Psoas muscle (tissue), 8 donors: Measurements from ENCODE around the gene C11orf98. TPM values are rescaled to one million over a fixed set of nuclear protein-coding genes. Genes with fewer than 3 reads are reported as not detected.

Source experiments
- ATAC-seq, 4 donors: fragments of 200-7000 bp; cut with Tn5 transposase; one replicate each; pipeline ENCODE4 v1.9.1; 2020; ENCODE audit warnings: moderate library complexity in 3 of 4, mild to moderate bottlenecking in 2 of 4
- DNase-seq, 2 donors: peaks; one replicate each; pipeline ENCODE4 v3.0.0-alpha.2; 2020
- H3K27ac ChIP-seq: fragments of 200-600 bp; one replicate; pipeline ENCODE4 v1.8.0; 2022
- H3K27me3 ChIP-seq, 3 donors: fragments of 200-600 bp in 1 of 3; one replicate each; pipeline versions ENCODE4 v1.6.1 to v1.8.0; 2013 to 2022; ENCODE audit warnings: low read length in 2 of 3, mild to moderate bottlenecking in 2 of 3, moderate library complexity in 1 of 3; ENCODE audit not compliant: insufficient read depth in 3 of 3
- H3K36me3 ChIP-seq, 2 donors: fragments of 200-600 bp in 1 of 2; one replicate each; pipeline versions ENCODE4 v1.6.1 to v1.8.0; 2013 to 2022; ENCODE audit warnings: low read depth in 1 of 2, mild to moderate bottlenecking in 1 of 2, moderate library complexity in 1 of 2; ENCODE audit not compliant: insufficient read depth in 1 of 2
- H3K4me1 ChIP-seq: fragments of 200-600 bp; one replicate; pipeline ENCODE4 v1.8.0; 2022
- H3K4me3 ChIP-seq: fragments of 200-600 bp; one replicate; pipeline ENCODE4 v1.8.0; 2022; ENCODE audit warnings: mild to moderate bottlenecking
- H3K9me3 ChIP-seq: fragments of 200-600 bp; one replicate; pipeline ENCODE4 v1.8.0; 2022
- CTCF ChIP-seq: fragments of 200-600 bp; IDR thresholded peaks from one replicate; pipeline ENCODE4 v1.8.0; 2022; ENCODE audit warnings: antibody characterized with exemption
- WGBS, 3 donors: extraction: QIAGEN DNeasy Blood & Tissue Kit; methylation state at CpG; one replicate each; pipeline versions ENCODE4 v1.1.6 to v1.1.7; 2013; 5-methylcytosine and 5-hydroxymethylcytosine counted together
- intact Hi-C, 2 donors: fragments of 100-400 bp; cut with DNase I; formaldehyde crosslinking; loops; one replicate each; pipeline versions ENCODE4 v1.11.0 to v1.14.2; 2022
- polyA plus RNA-seq, 3 donors: library from polyadenylated mRNA; stranded (reverse); fragments of 200-250 nt; gene quantifications; one replicate each; pipeline ENCODE4 v1.2.3, GENCODE V29; 2013
- total RNA-seq, 4 donors: library from RNA; stranded (reverse); fragmentation: NEBNext Ultra II Directional in 2 of 4; extraction: Animal tissue kit (Norgen Biotek cat#: 25700) in 2 of 4; gene quantifications; one replicate each; pipeline versions ENCODE4 v1.2.1 to v1.2.4, GENCODE V29; 2021 to 2023
- donor health status: healthy with polysubstance abuse.
- donor health status: DM: no; HTN: no; CAD: no; lungs with moderate emphysema.
- donor health status: Bipolar disorder and iron deficiency.
- donor health status: healthy.
- donor health status: DM: yes; HTN: yes; CAD: no.
- donor health status: DM: no; HTN: no; CAD: no.
- donor health status: DM: no; HTN: no; CAD: no.
- donor health status: DM: yes; HTN: yes; CAD: no.

Gene C11orf98
- total and polyA plus RNA-seq, 7 donors, result 29.8 to 155 (median 50.9) TPM

GRCh38 chr11:62648967-62649364 is 16.0 kb downstream of the C11orf98 start:
- no peak for ATAC-seq
- intact Hi-C loops, result no loop called here
- H3K9me3 ChIP-seq, result no peaks in the 10 kb centered on the region
- H3K27me3 ChIP-seq, result no peaks in the 10 kb centered on the region
- H3K27ac ChIP-seq, result no peak overlapping the region
- peaks cover 32% of the 10 kb centered on the region for H3K4me1 ChIP-seq
- WGBS, 3 donors, result 80 to 88% (median 81%) methylated on average over 11 of the region's 11 CpGs
- H3K4me3 ChIP-seq, result no peak overlapping the region
- no peak for TF ChIP-seq CTCF
- H3K36me3 ChIP-seq, result peaks cover 0 to 35% of the 10 kb centered on the region in 2 donors
- no peak for DNase-seq

GRCh38 chr11:62648185-62648966 is 16.6 kb downstream of the C11orf98 start:
- H3K4me3 ChIP-seq, result no peak overlapping the region
- WGBS, 3 donors, result 76 to 88% (median 79%) methylated on average over 24 of the region's 24 CpGs
- ATAC-seq (no peak), DNase-seq (no peak)
- H3K4me1 ChIP-seq, result peaks cover 32% of the 10 kb centered on the region
- intact Hi-C loops, result no loop called here
- no peaks in the 10 kb centered on the region for H3K27me3 ChIP-seq
- no peak for TF ChIP-seq CTCF
- no peak overlapping the region for H3K27ac ChIP-seq
- no peaks in the 10 kb centered on the region for H3K9me3 ChIP-seq
- peaks cover 0 to 41% of the 10 kb centered on the region in 2 donors for H3K36me3 ChIP-seq

- Histone ChIP-seq H3K9me3 (no peaks in the 10 kb centered on the region), H3K4me3 (no peak overlapping the region), H3K4me1 (peaks cover 32% of the 10 kb centered on the region), H3K36me3 (peaks cover 0 to 48% of the 10 kb centered on the region in 2 donors), H3K27me3 (no peaks in the 10 kb centered on the region), H3K27ac (peak overlapping the region; percentile 97)
- ATAC-seq, result no peak
- no peak for TF ChIP-seq CTCF
- DNase-seq, result no peak
- WGBS, 3 donors, result 38 to 53% (median 44%) methylated on average over 6 of the region's 6 CpGs
- intact Hi-C loops, result no loop called here
Observed at GRCh38 chr11:62647609-62648005, 17.4 kb downstream of the C11orf98 start.

GRCh38 chr11:62646825-62647608 is 18.0 kb downstream of the C11orf98 start:
- Histone ChIP-seq H3K36me3 (peaks cover 0 to 54% of the 10 kb centered on the region in 2 donors), H3K9me3 (no peaks in the 10 kb centered on the region), H3K4me1 (peaks cover 30% of the 10 kb centered on the region), H3K27me3 (no peaks in the 10 kb centered on the region), H3K4me3 (peak overlapping the region; percentile 100), H3K27ac (peak overlapping the region; percentile 97)
- intact Hi-C loops, result no loop called here
- WGBS, 3 donors, result 44 to 57% (median 50%) methylated on average over 30 to 32 of the region's 32 CpGs
- ATAC-seq (peak in 1 of 4 donors; percentile 4), DNase-seq (no peak)
- TF ChIP-seq CTCF, result no peak
